ENCODE data around the gene CGB7.
"Not testable (repeated sequence)": the region's sequence is repeated elsewhere in the genome, so short reads cannot be mapped to it uniquely, and the experiment has no call there.

DNA sequence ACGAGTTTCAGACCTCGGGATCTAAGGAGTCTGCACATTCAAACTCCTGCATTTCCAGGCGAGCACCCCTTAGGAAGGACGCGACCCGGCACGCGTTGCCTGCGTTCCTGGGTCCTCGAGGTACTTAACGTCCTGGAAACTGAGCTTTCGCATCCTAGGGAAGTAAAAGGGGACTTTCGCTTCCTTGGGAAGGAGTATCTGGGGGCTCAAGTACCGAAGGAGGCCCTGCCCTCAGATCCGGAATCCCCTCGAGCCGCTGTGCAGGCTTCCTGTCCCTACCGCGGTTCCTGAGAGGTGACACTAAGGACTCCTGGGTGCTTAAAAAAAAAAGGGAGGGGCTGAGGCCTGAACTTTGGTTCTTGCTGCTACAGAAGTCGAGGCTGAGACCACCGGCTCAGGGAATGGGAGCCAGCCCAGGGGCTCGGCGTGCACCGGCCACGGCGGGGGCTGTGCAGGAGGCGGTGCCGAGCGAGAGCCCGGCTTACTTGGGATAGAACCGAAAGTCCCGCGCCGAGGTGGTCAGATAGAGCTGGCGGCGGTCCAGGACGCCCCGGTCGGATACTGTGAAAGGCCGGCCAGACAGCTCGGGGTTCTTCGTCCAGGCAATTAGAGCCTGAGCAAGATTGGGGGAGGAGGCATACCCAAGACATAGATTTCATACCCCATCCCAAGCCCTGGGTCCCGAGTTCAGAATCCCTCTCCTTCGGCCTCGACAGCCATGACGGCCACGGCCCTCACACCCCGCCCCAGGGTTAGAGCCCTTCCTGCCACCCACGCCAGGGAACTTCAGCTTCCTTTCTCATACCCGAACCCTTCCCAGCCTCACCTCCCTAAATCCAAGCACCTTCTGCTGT lies 38.9 kb downstream of the CGB7 start:
- TF ChIP-seq CTCF (IDR thresholded peaks at IDR 0.05 in 8 of 11, conservative IDR thresholded peaks at IDR 0.05 in 3 of 11); POLR2A (IDR thresholded peaks at IDR 0.05); POLR2AphosphoS5 (IDR thresholded peaks at IDR 0.05): not testable (repeated sequence)
